Stimulated activated CD4-positive, alpha-beta T cell treated with anti-CD3 and anti-CD28 coated beads, TNF-alpha, amount 100 ng/mL, for 4 hours (primary cell): ENCODE data around the gene CASP12.

Experiments used
- DNase-seq, 3 experiments: peaks; one replicate each; pipeline ENCODE4 v3.0.0-alpha.2; 2020; ENCODE audit warnings: low read depth in 3 of 3

Gene CASP12

GRCh38 chr11:104892723-104893511 is 5.3 kb downstream of the CASP12 start:
- DNase-seq = no peak

DNA sequence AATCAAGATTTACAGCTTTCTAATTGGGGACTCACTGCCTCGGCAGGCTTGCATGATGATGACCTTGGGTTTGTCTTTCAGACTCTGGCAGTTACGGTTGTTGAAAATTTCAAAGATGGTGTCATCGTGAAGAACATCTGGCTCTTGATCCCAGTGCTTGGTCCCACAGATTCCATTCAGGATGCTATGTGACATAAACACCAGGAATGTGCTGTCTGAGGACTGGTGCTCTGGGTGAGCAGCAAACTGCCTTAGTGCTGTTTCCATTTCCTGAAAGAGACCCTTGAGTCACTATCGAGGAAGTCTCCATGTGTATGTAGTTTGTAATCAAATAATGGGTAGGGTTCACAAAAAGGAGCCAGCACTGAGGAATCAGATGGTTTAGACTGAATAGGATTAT is 7.1 kb downstream of the CASP12 start:
- no peak for DNase-seq

- DNase-seq = no peak
Observed at GRCh38 chr11:104883342-104883741, 14.9 kb downstream of the CASP12 start.

- no peak for DNase-seq
Observed at GRCh38 chr11:104881117-104881794, 17.0 kb downstream of the CASP12 start.

GRCh38 chr11:104879514-104880190 is 18.6 kb downstream of the CASP12 start:
- no peak for DNase-seq

DNA sequence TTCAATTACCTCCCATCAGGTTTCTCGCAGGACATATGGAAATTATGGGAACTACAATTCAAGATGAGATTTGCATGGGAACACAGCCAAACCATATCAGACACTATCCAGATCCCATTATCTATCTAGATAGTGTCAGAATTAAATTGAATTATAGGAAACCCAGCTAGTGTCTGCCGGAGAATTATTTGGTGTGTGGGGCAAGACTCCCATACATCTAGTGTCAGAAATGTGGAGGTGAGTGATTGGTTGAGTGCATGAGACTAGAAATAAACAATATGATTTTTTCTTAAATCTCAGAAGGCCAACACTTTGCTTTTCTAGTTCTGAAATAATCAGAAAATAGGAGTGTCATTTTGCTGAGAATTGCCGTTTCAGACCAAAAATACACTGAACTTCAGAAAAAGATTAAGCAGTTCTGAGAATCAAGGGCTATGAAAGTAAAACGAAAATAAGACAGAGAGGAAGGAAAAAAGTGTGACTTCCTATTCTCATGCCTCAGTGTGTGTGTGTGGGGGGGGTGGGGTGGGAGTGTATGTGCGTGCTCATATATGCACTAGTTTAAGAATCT is 21.3 kb downstream of the CASP12 start:
- DNase-seq = no peak

DNA sequence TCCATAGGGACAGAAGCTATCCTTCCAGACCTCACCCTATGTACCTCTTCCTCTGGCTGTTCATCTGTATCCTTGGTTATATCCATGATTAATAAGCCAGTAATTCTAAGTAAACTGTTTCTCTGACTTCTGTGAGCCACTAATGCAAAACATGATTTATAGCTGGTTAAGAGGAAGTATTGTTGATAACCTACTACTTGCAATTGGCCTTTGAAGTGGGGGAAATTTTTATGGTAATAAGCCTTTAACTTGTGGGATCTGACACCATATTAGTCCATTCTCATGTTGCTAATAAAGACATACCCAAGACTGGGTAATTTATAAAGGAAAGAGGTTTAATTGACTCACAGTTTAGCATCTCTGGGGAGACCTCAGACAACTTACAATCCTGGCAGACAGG is 21.9 kb downstream of the CASP12 start:
- DNase-seq = no peak

DNA sequence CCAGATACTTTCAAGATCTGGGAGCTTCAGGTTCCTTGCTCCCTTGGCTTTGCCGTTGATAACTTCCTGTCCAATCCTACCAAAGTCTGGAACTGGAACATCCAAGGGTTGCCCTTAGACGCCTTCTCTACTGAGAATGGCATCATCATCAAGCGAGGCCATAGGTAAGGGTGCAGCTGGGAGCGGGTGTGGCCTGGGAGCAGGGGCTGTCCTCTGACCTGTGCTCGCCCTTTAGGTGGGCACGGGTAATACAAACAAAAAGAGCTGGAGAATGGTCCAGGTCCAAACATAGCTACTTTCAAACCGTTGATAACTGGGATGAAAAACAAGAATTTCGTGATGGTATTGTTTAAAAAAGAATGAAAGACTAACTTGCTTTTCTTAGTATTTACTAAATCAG is 25.0 kb downstream of the CASP12 start:
- no peak for DNase-seq

DNA sequence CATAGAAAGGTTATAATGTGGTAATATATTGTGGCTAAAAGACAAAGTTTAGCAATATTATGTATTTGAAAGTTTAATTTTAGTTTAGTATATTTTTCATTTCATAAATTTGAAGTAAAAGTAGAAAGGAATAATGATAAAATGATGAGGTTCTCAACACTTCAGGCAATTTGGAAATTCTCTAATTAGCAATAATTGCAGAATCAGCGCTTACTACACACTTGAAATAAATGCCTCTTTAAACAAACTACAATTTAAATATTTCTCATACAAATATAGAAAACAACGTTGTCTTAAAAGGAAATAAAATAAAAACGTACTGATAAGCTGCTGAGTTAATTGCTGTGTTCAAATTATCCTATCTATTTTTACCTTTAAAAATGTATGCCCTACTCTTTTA is 25.9 kb downstream of the CASP12 start:
- DNase-seq = no peak

- DNase-seq = no peak
Observed at GRCh38 chr11:104870910-104871309, 27.4 kb downstream of the CASP12 start.

GRCh38 chr11:104866815-104867214 is 31.4 kb downstream of the CASP12 start:
- no peak for DNase-seq

DNA sequence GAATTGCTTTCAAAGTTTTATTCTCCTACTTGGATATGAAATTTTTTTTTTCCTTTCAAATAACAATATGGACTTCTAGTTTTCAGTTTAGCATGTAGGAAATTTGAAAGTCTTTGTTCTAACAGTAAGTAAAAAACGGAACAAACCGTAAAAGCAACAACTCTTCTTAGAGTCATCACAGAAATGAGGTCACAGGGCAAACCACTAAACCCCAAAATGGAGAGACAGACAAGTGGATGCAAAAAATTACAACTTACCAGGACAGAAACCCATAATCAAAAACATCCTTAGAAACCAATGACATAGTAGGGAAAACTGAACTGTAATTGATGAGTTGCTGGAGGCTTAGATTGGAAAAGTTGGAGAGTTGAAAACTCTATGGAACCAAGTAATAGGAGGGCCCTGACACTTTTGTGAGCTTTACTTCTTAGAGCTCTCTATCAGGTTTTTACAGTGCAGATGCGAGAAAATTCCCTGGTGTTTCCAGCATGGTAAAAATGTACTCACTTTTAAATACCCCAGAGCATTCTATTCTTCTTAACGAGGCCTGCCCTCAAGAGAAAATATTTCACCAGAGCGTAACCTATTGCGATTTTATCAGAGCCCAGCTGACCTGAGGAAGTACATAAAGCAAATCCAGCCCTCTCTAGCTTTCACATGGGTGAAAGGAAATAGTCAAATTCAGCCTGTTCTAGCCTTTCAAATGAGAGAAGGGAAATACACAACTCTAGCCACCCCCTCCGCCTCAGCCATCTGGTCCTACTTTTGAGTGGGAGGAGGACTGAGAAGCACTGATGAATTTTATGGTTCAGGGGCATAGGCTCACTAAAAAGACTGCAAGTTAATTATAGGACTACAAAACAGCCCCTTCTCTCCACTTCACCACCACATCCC is 39.1 kb downstream of the CASP12 start:
- DNase-seq = no peak

- no peak for DNase-seq
Observed at GRCh38 chr11:104856607-104857006, 41.7 kb downstream of the CASP12 start.

- no peak for DNase-seq
Observed at GRCh38 chr11:104855965-104856364, 42.3 kb downstream of the CASP12 start.

DNA sequence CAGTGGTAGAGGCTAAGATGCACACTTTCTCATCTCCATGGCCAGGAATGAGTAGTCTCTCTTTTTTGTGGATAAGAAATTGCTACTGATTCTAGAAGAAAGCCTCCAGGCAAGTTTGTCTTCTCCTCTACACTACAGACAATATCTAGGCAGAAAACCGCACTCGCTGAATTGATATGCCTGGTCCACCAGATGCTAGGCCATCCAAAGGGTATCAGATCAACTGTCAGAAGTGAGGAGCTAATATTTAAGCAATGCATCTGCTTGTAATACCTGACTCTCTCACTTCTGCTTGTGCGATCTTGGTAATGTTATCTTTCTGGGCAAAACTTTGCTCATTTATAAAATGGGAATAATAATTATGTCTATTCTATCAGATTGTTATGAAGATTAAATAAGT is 45.0 kb downstream of the CASP12 start:
- no peak for DNase-seq

DNA sequence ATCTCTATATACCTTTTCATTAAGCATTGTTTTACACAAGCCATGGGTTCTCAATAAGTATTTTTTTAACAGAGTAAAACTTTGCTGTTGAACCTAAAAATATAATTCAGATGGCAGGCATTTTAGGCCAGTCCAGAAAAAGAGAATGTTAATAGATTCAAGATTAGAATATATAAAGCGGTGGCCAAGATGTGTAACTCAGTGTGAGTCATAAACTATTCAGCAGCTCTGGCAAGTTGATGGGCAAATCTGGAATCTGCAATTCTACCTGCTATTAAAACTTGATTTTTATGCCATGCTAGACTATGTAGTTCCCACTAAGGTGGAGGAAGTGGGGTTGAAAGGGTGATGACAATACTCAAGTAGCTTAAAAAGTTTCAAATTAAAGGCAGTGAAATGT is 45.4 kb downstream of the CASP12 start:
- no peak for DNase-seq

DNA sequence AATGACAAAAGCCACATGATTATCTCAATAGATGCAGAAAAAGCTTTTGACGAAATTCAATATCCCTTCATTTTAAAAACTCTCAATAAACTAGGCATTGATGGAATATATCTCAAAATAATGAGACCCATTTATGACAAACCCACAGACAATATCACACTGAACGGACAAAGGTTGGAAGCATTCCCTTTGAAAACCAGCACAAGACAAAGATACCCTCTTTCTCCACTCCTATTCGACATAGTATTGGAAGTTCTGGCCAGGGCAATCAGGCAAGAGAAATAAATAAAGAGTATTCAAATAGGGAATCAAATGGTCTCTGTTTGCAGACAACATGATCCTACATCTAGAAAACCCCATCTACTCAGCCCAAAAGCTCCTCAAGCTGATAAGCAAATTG is 52.0 kb downstream of the CASP12 start:
- DNase-seq = no peak

GRCh38 chr11:104844451-104844850 is 53.8 kb downstream of the CASP12 start:
- no peak for DNase-seq

- no peak for DNase-seq
Observed at GRCh38 chr11:104843150-104843836, 55.0 kb downstream of the CASP12 start.

- DNase-seq = no peak
Observed at GRCh38 chr11:104841973-104842525, 56.2 kb downstream of the CASP12 start.

DNA sequence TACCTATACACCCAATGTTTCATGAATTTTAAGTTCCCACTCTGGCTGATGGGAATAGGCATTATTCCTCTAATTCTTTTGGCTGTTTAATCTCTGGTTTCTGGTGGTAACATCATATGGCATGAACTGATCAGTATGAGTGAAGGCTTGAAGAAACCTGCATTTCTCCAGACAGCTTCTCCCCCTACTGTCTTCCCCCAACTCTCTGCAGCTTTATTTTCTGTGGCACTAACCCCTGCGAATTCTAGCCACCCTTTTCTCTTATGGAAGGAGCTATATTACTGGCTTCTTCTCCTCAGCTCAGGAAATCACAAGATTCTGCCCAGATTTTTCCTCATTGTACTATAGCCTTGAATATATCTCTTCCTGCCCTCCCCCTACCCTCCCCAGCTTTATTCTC is 57.1 kb downstream of the CASP12 start:
- no peak for DNase-seq
